LNCaP clone FGC (cell line): Measurements from ENCODE around the gene CDC73.

Source experiments
- DNase-seq: peaks from one replicate; pipeline ENCODE4 v3.0.0-alpha.2; 2011; ENCODE audit warnings: low read depth
- H3K4me3 ChIP-seq: 2 replicates; pipeline ENCODE4 v1.5.1; 2011; ENCODE audit warnings: mild to moderate bottlenecking, low read depth, low read length, control low read depth
- TF ChIP-seq, protein P1 (sequence below): IDR thresholded peaks from 2 replicates; pipeline ENCODE4 v1.5.1; 2012; ENCODE audit warnings: mild to moderate bottlenecking; ENCODE audit not compliant: control insufficient read depth, insufficient read depth; ENCODE audit errors: extremely low read depth

CDC73 gene

DNA sequence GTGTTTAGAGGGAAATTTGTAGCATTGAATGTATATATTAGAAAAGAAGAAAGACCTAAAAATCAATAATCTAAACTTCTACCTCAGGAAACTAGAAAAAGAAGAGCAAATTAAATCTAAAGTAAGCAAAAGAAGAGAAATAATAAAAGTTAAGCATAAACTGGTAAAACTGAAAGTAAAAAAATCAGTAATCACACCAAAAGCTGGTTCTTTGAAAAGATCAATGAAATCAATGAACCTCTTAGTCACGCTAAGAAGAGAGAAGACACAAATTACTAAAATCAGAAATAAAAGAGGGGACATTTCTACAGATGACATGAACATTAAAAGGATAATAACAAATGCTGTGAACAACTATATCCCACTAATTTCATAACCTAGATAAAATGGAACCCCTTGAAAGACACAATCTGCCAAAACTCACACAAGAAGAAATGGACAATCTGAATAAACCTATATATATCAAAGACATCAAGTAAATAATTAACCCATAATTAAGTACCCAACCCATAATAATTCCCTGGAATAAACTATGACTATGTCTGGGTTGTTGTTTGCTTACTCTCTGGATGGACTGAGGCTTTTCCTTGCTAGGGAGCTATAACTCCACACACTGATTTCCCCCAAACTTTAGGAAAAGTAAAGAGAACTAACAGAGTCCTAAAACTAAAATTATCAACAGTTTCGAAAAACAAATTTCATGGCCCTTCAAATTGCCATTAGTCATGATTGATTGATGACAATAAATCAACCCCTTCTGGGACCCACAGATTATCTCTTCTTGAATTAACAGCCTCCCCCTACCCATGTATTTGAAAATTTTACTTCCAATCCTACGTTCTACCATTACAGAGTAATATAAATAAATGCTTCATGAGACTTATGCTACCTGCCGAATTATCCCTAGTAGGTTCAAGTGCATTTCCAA is 2.8 kb upstream of the CDC73 start:
- TF ChIP-seq, protein P1, sequence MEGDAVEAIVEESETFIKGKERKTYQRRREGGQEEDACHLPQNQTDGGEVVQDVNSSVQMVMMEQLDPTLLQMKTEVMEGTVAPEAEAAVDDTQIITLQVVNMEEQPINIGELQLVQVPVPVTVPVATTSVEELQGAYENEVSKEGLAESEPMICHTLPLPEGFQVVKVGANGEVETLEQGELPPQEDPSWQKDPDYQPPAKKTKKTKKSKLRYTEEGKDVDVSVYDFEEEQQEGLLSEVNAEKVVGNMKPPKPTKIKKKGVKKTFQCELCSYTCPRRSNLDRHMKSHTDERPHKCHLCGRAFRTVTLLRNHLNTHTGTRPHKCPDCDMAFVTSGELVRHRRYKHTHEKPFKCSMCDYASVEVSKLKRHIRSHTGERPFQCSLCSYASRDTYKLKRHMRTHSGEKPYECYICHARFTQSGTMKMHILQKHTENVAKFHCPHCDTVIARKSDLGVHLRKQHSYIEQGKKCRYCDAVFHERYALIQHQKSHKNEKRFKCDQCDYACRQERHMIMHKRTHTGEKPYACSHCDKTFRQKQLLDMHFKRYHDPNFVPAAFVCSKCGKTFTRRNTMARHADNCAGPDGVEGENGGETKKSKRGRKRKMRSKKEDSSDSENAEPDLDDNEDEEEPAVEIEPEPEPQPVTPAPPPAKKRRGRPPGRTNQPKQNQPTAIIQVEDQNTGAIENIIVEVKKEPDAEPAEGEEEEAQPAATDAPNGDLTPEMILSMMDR = no peak
- no peak overlapping the region for H3K4me3 ChIP-seq
- DNase-seq = no peak

DNA sequence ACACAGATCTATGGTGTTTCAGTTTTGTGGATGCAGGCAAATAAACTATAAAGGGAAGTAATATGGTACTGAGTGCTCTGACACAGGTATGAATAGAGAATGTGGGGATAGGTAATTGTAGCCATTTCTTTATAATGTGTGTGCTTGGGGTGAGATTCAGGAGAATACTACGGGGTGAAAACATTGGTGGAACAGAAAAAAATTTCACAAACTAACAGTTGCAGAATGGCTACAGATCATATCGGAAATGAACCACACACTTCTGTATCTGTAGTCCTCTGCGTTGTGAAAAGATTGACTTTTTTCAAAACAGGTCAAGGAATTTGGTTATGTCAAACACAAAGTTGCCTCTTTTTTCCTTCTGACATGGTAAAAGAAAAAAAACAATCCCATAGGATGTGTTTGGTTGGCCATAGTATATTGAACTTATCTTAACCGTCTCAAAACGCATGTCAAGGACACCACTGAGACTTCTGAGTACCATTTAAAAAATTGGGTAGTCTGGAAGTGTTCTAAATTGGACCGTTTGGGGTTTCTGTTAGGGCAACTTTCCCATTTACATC is 1.1 kb upstream of the CDC73 start:
- no peak for DNase-seq
- no peak overlapping the region for H3K4me3 ChIP-seq
- TF ChIP-seq, protein P1 = no peak

DNA sequence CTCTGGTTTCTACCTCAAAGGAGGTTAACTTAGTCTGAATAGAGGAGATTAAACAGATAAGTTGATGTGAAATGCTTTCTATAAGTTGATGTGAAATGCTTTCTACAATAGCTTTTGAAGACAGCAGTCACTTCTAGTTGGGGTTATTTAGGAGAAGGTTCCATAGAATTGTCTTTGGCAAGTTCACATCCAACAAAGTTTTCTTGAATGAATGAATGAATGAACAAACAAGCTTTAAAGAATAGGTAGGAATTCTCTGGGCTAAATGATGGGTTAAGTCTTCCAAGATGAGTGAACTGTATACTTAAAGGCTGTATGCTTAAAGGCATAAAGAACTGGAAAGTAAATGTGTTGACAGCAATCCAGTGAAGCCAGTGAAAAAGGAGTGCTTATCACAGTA is 1.9 kb downstream of the CDC73 start:
- TF ChIP-seq, protein P1 = no peak
- H3K4me3 ChIP-seq = peak overlapping the region; percentile 81
- no peak for DNase-seq

DNA sequence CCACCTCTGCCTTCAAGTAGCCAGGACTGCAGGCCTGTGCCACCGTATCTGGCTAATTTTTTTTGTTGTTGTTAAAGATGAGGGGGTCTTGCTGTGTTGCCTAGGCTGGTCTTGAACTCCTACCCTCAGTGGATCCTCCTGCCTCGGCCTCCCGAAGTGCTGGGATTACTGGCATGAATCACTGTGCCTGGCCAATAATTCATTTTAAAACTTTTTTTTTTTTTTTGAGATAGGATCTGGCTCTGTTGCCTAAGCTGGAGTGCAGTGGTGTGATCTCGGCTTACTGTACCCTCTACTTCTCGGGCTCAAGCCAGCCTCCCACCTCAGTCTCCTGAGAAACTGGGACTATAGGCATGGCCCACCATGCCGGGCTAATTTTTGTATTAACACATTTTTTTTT is 3.5 kb downstream of the CDC73 start:
- TF ChIP-seq, protein P1 = no peak
- no peak overlapping the region for H3K4me3 ChIP-seq
- no peak for DNase-seq

DNA sequence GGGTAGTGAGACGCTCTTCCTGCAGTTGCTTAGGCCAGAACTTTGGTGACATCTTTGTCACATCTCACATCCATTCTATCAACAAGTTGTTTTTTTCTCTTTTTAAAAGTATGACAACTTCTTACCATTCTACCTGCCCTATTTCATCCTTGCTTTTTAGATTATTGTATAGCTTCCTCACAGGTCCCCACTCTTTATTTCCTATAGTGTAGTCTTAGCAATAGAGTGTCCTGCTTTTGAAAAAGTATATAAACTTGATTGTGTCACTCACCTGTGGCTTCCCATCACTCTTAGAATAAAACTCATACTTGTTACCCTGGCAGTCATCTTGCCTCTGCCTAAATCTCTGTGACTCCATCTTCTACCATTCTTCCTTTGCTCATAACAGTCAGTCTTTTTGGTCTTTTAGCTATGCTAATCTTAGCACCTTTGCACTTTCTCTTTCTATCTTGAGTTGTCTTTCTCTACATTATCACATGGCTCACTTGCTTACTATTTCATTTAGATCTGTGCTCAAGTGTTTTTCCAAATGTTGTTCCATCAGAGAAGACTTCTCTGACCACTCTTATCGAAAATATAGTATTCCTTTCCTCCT is 9.5 kb downstream of the CDC73 start:
- no peak overlapping the region for H3K4me3 ChIP-seq
- TF ChIP-seq, protein P1 = no peak
- DNase-seq = no peak

DNA sequence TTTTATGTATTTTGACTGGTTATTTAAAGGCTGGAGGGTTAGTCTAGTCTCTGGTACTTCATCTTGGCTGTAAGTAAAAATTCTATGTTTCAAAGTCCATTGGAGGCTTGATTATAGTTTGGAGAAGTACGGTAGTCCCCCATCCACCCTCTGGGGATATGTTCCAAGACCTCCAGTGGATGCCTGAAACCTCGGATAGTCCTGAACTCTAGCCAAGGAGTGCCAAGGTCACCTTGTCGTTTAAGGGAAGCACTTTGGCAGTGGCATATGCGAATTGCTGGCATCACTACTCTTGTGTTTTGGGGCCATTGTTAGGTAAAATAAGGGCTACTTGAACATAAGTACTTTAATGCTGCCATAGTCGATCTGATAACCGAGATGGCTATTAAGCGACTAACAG is 18.4 kb downstream of the CDC73 start:
- DNase-seq = no peak

More for the DNA sequence above, 18.4 kb downstream of the CDC73 start:
- TF ChIP-seq, protein P1 = no peak
- H3K4me3 ChIP-seq = no peak overlapping the region
